Right atrium auricular region (tissue), 2 donors: ENCODE results near the gene MXI1. TPM values are rescaled to one million over a fixed set of nuclear protein-coding genes. Genes with fewer than 3 reads are reported as not detected.

Experiments
- DNase-seq: peaks from one replicate; pipeline ENCODE4 v3.0.0-alpha.2; 2019; ENCODE audit warnings: low spot score
- H3K27ac ChIP-seq, 2 donors: fragments of 200-600 bp; sonication (generic); 1 replicate in 1 of 2; 2 replicates in 1 of 2; pipeline ENCODE4 v1.5.1; 2016 to 2019
- H3K27me3 ChIP-seq, 2 donors: fragments of 200-600 bp; sonication (generic); one replicate each; pipeline versions ENCODE4 v1.5.1 to v1.6.0; 2017 to 2019
- H3K36me3 ChIP-seq: fragments of 200-600 bp; sonication (generic); one replicate; pipeline ENCODE4 v1.5.1; 2016
- H3K4me1 ChIP-seq, 2 donors: fragments of 200-600 bp; sonication (generic); one replicate each; pipeline versions ENCODE4 v1.5.1 to v1.6.0; 2017 to 2019
- H3K4me3 ChIP-seq, 2 donors: fragments of 200-600 bp; sonication (generic); 1 replicate in 1 of 2; 2 replicates in 1 of 2; pipeline ENCODE4 v1.5.1; 2017 to 2019; ENCODE audit warnings: mild to moderate bottlenecking in 1 of 2, moderate library complexity in 1 of 2
- H3K9me3 ChIP-seq, 2 donors: fragments of 200-600 bp; sonication (generic); one replicate each; pipeline ENCODE4 v1.5.1; 2019
- CTCF ChIP-seq, 2 donors: fragments of 200-600 bp; sonication (generic); IDR thresholded peaks; one replicate each; pipeline ENCODE4 v1.5.1; 2019; ENCODE audit warnings: antibody characterized with exemption in 2 of 2
- total RNA-seq, 2 donors: library from RNA; depleted of rRNA; stranded (reverse); fragments of >200 nt; gene quantifications; one replicate each; pipeline ENCODE4 v1.1.0, GENCODE V29; 2016

Gene MXI1
- total RNA-seq, 2 donors from 2014 or later = 50.8 to 78.8 TPM

- Histone ChIP-seq H3K36me3 (peaks cover 35% of the 10 kb centered on the region), H3K4me1 (peaks cover 0 to 7% of the 10 kb centered on the region in 2 donors), H3K27ac (no peak overlapping the region), H3K27me3 (no peaks in the 10 kb centered on the region), H3K4me3 (no peak overlapping the region), H3K9me3 (no peaks in the 10 kb centered on the region)
- DNase-seq = no peak
- TF ChIP-seq CTCF (IDR thresholded peaks at IDR 0.05) = no peak
These were observed 76.9 kb downstream of the MXI1 start for GRCh38 chr10:110284262-110284661.

GRCh38 chr10:110285501-110285900, 78.1 kb downstream of the MXI1 start:
- H3K27me3 ChIP-seq = no peaks in the 10 kb centered on the region
- H3K36me3 ChIP-seq = peaks cover 35% of the 10 kb centered on the region
- no peak for TF ChIP-seq CTCF (IDR thresholded peaks at IDR 0.05)
- no peaks in the 10 kb centered on the region for H3K9me3 ChIP-seq
- no peaks in the 10 kb centered on the region for H3K4me1 ChIP-seq
- H3K27ac ChIP-seq = no peak overlapping the region
- no peak for DNase-seq
- no peak overlapping the region for H3K4me3 ChIP-seq

GRCh38 chr10:110286841-110287240, 79.4 kb downstream of the MXI1 start:
- TF ChIP-seq CTCF (IDR thresholded peaks at IDR 0.05) = no peak
- Histone ChIP-seq H3K4me1 (no peaks in the 10 kb centered on the region), H3K27ac (no peak overlapping the region), H3K36me3 (peaks cover 47% of the 10 kb centered on the region), H3K27me3 (no peaks in the 10 kb centered on the region), H3K9me3 (no peaks in the 10 kb centered on the region), H3K4me3 (no peak overlapping the region)
- no peak for DNase-seq

GRCh38 chr10:110296966-110297365, 89.6 kb downstream of the MXI1 start:
- Histone ChIP-seq H3K4me1 (peaks cover 0 to 35% of the 10 kb centered on the region in 2 donors), H3K27me3 (no peaks in the 10 kb centered on the region), H3K36me3 (peaks cover 86% of the 10 kb centered on the region), H3K9me3 (no peaks in the 10 kb centered on the region), H3K4me3 (no peak overlapping the region), H3K27ac (no peak overlapping the region)
- TF ChIP-seq CTCF (IDR thresholded peaks at IDR 0.05) = no peak
- no peak for DNase-seq

- Histone ChIP-seq H3K36me3 (peaks cover 60% of the 10 kb centered on the region), H3K27ac (no peak overlapping the region), H3K4me3 (no peak overlapping the region), H3K4me1 (peaks cover 0 to 57% of the 10 kb centered on the region in 2 donors), H3K9me3 (no peaks in the 10 kb centered on the region), H3K27me3 (no peaks in the 10 kb centered on the region)
- DNase-seq = no peak
- TF ChIP-seq CTCF (IDR thresholded peaks at IDR 0.05) = no peak
These were observed 93.1 kb downstream of the MXI1 start for GRCh38 chr10:110300486-110300986.

- H3K4me1 ChIP-seq = peaks cover 0 to 60% of the 10 kb centered on the region in 2 donors
- H3K27me3 ChIP-seq = no peaks in the 10 kb centered on the region
- peak overlapping the region in 1 of 2 donors; percentile 96 for H3K27ac ChIP-seq
- no peaks in the 10 kb centered on the region for H3K9me3 ChIP-seq
- H3K36me3 ChIP-seq = peaks cover 28% of the 10 kb centered on the region
- no peak for TF ChIP-seq CTCF (IDR thresholded peaks at IDR 0.05)
- peak overlapping the region; percentile 95 to 97 for H3K4me3 ChIP-seq
- no peak for DNase-seq
These were observed 96.3 kb downstream of the MXI1 start for GRCh38 chr10:110303681-110304080.
